A549 (cell line): Measurements from ENCODE around the gene GPT2. TPM values are rescaled to one million over a fixed set of nuclear protein-coding genes. Genes with fewer than 3 reads are reported as not detected.

ENCODE experiments used
- ATAC-seq, 2 experiments: fragments of 200-7000 bp in 1 of 2; fragments of >200 bp in 1 of 2; cut with Nextera tagmentation in 1 of 2; cut with Tn5 transposase in 1 of 2; 3 replicates each; pipeline versions ENCODE4 v1.8.0 to v1.9.1; 2018 to 2020; ENCODE audit warnings: mild to moderate bottlenecking in 1 of 2, moderate library complexity in 1 of 2
- CTCF ChIA-PET: fragments of 300-600 bp; sonication (Branson Sonifier 250); formaldehyde crosslinking; extraction: SDS; loops from one replicate; lab custom pipeline; 2021; ENCODE audit warnings: antibody characterized with exemption, inconsistent platforms; lab: Yijun Ruan, JAX
- POLR2A ChIA-PET: fragments of 350-600 bp; formaldehyde crosslinking; extraction: SDS; loops from one replicate; lab custom pipeline; 2021; ENCODE audit warnings: antibody characterized with exemption, inconsistent platforms; lab: Yijun Ruan, JAX
- DNase-seq, 2 experiments: peaks; one replicate each; pipeline versions ENCODE4 v3.0.0 to v3.0.0-alpha.2; 2011 to 2016; ENCODE audit warnings: low read depth in 1 of 2, low spot score in 1 of 2
- FAIRE-seq: peaks from 2 replicates; lab custom pipeline; 2011; peaks lifted over from hg19 to GRCh38; lab: Jason Lieb, UNC
- H3K27ac ChIP-seq, 2 experiments: fragments of >200 bp; sonication (Bioruptor Twin); formaldehyde crosslinking; 3 replicates each; pipeline ENCODE4 v1.5.1; 2016 to 2017
- H3K4me1 ChIP-seq: fragments of >200 bp; sonication (Bioruptor Twin); formaldehyde crosslinking; 3 replicates; pipeline ENCODE4 v1.6.1; 2016
- H3K4me2 ChIP-seq: fragments of >200 bp; sonication (Bioruptor Twin); formaldehyde crosslinking; 3 replicates; pipeline ENCODE4 v1.6.1; 2016
- H3K4me3 ChIP-seq: fragments of >200 bp; sonication (Bioruptor Twin); formaldehyde crosslinking; 3 replicates; pipeline ENCODE4 v1.5.1; 2016
- H3K9me3 ChIP-seq: fragments of >200 bp; sonication (Bioruptor Twin); formaldehyde crosslinking; 3 replicates; pipeline ENCODE4 v1.6.1; 2016
- CBX2 ChIP-seq: fragments of 200-600 bp; sonication (generic); IDR thresholded peaks from 2 replicates; pipeline ENCODE4 v1.6.1; 2016; ENCODE audit warnings: low read depth, mild to moderate bottlenecking, borderline replicate concordance
- CEBPB ChIP-seq, 2 experiments: fragments of >200 bp in 1 of 2; sonication (Bioruptor Twin) in 1 of 2; formaldehyde crosslinking in 1 of 2; IDR thresholded peaks; 2 replicates each; pipeline ENCODE4 v1.6.1; 2012 to 2016
- EHF ChIP-seq: fragments of 250-450 bp; sonication (Bioruptor Pico); IDR thresholded peaks from 2 replicates; pipeline ENCODE4 v1.5.0; 2020; ENCODE audit warnings: mild to moderate bottlenecking
- FOSB ChIP-seq: fragments of 250-450 bp; sonication (Bioruptor Pico); IDR thresholded peaks from 2 replicates; pipeline ENCODE4 v1.5.0; 2020; ENCODE audit warnings: mild to moderate bottlenecking, moderate library complexity
- HES2 ChIP-seq: fragments of >200 bp; sonication (Bioruptor Twin); formaldehyde crosslinking; IDR thresholded peaks from 2 replicates; pipeline ENCODE4 v1.6.1; 2016
- HEYL ChIP-seq: fragments of 250-450 bp; sonication (Bioruptor Pico); IDR thresholded peaks from 2 replicates; pipeline ENCODE4 v1.8.0; 2021; ENCODE audit warnings: mild to moderate bottlenecking, moderate library complexity
- HOXA7 ChIP-seq: fragments of 250-450 bp; sonication (Bioruptor Pico); IDR thresholded peaks from 2 replicates; pipeline ENCODE4 v1.5.0; 2020; ENCODE audit warnings: mild to moderate bottlenecking, moderate library complexity
- JUN ChIP-seq, 2 experiments: fragments of >200 bp; sonication (Bioruptor Twin); formaldehyde crosslinking; IDR thresholded peaks; 2 replicates in 1 of 2; 3 replicates in 1 of 2; pipeline ENCODE4 v1.6.1; 2016 to 2017
- KDM1A ChIP-seq: fragments of 200-600 bp; sonication (generic); IDR thresholded peaks from 2 replicates; pipeline ENCODE4 v1.6.1; 2016; ENCODE audit warnings: low read depth, mild to moderate bottlenecking
- MAZ ChIP-seq: fragments of 150-350 bp; IDR thresholded peaks from 2 replicates; pipeline ENCODE4 v1.6.1; 2014; ENCODE audit warnings: antibody characterized with exemption, low read depth, low read length, borderline replicate concordance
- NPAS2 ChIP-seq: fragments of 250-450 bp; sonication (Bioruptor Pico); IDR thresholded peaks from 2 replicates; pipeline ENCODE4 v1.8.0; 2022; ENCODE audit warnings: mild to moderate bottlenecking, moderate library complexity, borderline replicate concordance
- POLR2AphosphoS2 ChIP-seq: conservative IDR thresholded peaks from 2 replicates; pipeline ENCODE4 v1.6.1; 2012; ENCODE audit warnings: low read length, improper control_type of control experiment, inconsistent platforms
- REST ChIP-seq: fragments of 200-600 bp; sonication (generic); IDR thresholded peaks from 2 replicates; pipeline ENCODE4 v1.6.1; 2016; ENCODE audit warnings: antibody characterized with exemption, mild to moderate bottlenecking, moderate library complexity
- RNF2 ChIP-seq: fragments of 200-600 bp; sonication (generic); IDR thresholded peaks from 2 replicates; pipeline ENCODE4 v1.6.1; 2016; ENCODE audit warnings: low read depth, mild to moderate bottlenecking, antibody characterized with exemption, moderate library complexity, borderline replicate concordance
- TFCP2L1 ChIP-seq: fragments of 250-450 bp; sonication (Bioruptor Pico); IDR thresholded peaks from 2 replicates; pipeline ENCODE4 v1.5.0; 2021; ENCODE audit warnings: mild to moderate bottlenecking
- TP53 ChIP-seq: fragments of 250-450 bp; sonication (Bioruptor Pico); IDR thresholded peaks from 2 replicates; pipeline ENCODE4 v1.5.0; 2021; ENCODE audit warnings: mild to moderate bottlenecking, moderate library complexity
- WGBS: methylation state at CpG from one replicate; pipeline ENCODE4 v1.1.6; 2017; ENCODE audit errors: missing lambda C conversion rate; 5-methylcytosine and 5-hydroxymethylcytosine counted together
- polyA plus RNA-seq, 4 experiments: library from polyadenylated mRNA; depleted of rRNA in 3 of 4; stranded (reverse); fragments of >200 nt; fragmentation: RNase III in 1 of 4; extraction: RNeasy Plus Mini Kit Qiagen cat#74134 plus additional on column Dnase treatment in 1 of 4; gene quantifications; 2 replicates in 3 of 4; 3 replicates in 1 of 4; pipeline ENCODE4 v1.2.3, GENCODE V29; 2011 to 2017
- TF ChIP-seq, protein P1 (sequence below): fragments of 450-650 bp; IDR thresholded peaks from 2 replicates; pipeline ENCODE4 v1.6.1; 2014; ENCODE audit warnings: antibody characterized with exemption
- TF ChIP-seq, protein P2 (sequence below): fragments of 250-450 bp; sonication (Bioruptor Pico); IDR thresholded peaks from 2 replicates; pipeline ENCODE4 v1.5.0; 2020; ENCODE audit warnings: low read depth, mild to moderate bottlenecking, moderate library complexity

Gene GPT2
- polyA plus RNA-seq, 2 of the 4 experiments (the other 2 are of a cell fraction): 8.9 to 15.3 TPM

GRCh38 chr16:46950009-46950408, 65.8 kb downstream of the GPT2 start (continued):
- TF ChIP-seq CBX2: no peak
- no peak for TF ChIP-seq NPAS2 (CRISPR knock-in tag)
- no peak for TF ChIP-seq KDM1A

- Histone ChIP-seq H3K9me3 (no peaks in the 10 kb centered on the region), H3K27ac (no peak overlapping the region), H3K4me1 (peaks cover 6% of the 10 kb centered on the region; the same call in 2 of the 3 replicates), H3K4me2 (no peak overlapping the region), H3K4me3 (no peak overlapping the region)
- CTCF ChIA-PET: interaction anchor here (0.7 to 2.2 kb wide), 2 partner anchors 24 to 138 kb away, joined by 3 to 8 read pairs; no protein-coding TSS in a partner anchor
- DNase-seq (no peak), FAIRE-seq (no peak), ATAC-seq (no peak)
- POLR2A ChIA-PET: no interaction called here
- TF ChIP-seq FOSB (CRISPR knock-in tag): no peak
- TF ChIP-seq EHF (CRISPR knock-in tag): no peak
- TF ChIP-seq, protein P1, sequence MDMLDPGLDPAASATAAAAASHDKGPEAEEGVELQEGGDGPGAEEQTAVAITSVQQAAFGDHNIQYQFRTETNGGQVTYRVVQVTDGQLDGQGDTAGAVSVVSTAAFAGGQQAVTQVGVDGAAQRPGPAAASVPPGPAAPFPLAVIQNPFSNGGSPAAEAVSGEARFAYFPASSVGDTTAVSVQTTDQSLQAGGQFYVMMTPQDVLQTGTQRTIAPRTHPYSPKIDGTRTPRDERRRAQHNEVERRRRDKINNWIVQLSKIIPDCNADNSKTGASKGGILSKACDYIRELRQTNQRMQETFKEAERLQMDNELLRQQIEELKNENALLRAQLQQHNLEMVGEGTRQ: no peak
- TF ChIP-seq HOXA7 (CRISPR knock-in tag): no peak
- no peak for TF ChIP-seq HEYL
- no peak for TF ChIP-seq RNF2
- 88% methylated on average over 5 of the region's 5 CpGs for WGBS
Measured at GRCh38 chr16:46954562-46954961, 70.4 kb downstream of the GPT2 start.

DNA sequence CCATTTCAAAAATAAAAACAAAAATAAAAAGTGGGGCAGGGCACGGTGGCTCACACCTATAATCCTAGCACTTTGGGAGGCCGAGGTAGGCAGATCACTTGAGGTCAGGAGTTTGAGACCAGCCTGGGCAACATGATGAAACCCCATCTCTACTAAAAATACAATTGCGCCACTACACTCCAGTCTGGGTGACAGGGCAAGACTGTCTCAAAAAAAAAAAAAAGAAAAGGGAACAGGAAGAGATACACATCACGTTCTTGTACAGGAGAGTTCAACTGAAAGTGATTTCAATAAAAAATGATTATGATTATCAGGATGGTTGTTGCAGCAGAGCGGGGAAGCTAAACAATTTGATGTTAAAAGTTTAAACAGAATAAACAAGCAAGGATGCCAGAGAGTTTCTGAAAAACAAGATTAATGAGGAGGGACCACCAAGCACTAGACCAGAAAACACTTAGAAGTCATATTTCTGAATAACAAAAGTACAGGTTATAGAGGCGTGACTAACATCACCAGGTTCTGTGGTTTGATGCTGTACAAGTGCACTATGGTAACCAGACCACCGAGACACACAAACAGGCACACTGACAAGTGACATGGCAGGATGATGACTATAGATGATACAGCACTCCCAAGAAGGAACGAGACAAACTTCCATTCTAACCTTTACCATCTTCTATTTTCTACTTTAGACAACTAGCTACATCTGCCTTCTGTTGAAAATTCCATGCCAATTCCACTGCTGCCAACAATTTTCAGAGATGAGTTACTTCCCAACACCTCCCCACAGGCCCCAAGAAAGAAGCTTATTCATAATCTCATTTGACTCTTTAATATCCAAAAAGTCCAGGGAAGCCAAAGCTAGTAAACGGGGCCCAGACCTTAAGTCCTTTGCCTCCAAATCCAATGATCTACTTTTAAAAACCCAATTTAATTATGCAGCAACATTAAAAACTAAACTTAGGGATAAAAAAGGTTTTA, 77.5 kb downstream of the GPT2 start:
- H3K4me1 ChIP-seq: peaks cover 16% of the 10 kb centered on the region; the same call in 2 of the 3 replicates
- DNase-seq (no peak), ATAC-seq (no peak), FAIRE-seq (no peak)
- no peak for TF ChIP-seq CEBPB (IDR thresholded peaks at IDR 0.05)
- TF ChIP-seq, protein P2, sequence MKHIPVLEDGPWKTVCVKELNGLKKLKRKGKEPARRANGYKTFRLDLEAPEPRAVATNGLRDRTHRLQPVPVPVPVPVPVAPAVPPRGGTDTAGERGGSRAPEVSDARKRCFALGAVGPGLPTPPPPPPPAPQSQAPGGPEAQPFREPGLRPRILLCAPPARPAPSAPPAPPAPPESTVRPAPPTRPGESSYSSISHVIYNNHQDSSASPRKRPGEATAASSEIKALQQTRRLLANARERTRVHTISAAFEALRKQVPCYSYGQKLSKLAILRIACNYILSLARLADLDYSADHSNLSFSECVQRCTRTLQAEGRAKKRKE (CRISPR knock-in tag): no peak
- no peak for TF ChIP-seq JUN (IDR thresholded peaks at IDR 0.05)
- TF ChIP-seq MAZ: no peak
- TF ChIP-seq REST: no peak
- no peak for TF ChIP-seq POLR2AphosphoS2
- TF ChIP-seq TP53: no peak
- no peak for TF ChIP-seq HES2
- no peak for TF ChIP-seq RNF2
- no peak for TF ChIP-seq TFCP2L1 (CRISPR knock-in tag)
- POLR2A ChIA-PET: interaction anchor here (2.7 kb wide), 1 partner anchor 12 kb away, joined by 11 read pairs; the partner anchor contains the start of gene DNAJA2
- 90% methylated on average over 9 of the region's 9 CpGs for WGBS
- CTCF ChIA-PET: interaction anchor here (0.6 to 2.9 kb wide), 6 partner anchors 10 to 1350 kb away, joined by 3 to 11 read pairs (median 4); partner anchors contain the start of gene DNAJA2
- H3K9me3 ChIP-seq: no peaks in the 10 kb centered on the region
- no peak overlapping the region for H3K4me2 ChIP-seq
- H3K4me3 ChIP-seq: no peak overlapping the region
- H3K27ac ChIP-seq: peak overlapping the region in 1 of 2 experiments; percentile 58; a peak in 2 of 6 replicates
